AG09319 (cell line): ENCODE data around the gene C1orf174.

ENCODE experiments used
- DNase-seq: peaks from one replicate; pipeline ENCODE4 v3.0.0-alpha.2; 2010; ENCODE audit warnings: low read depth; ENCODE audit errors: extremely low read depth
- CTCF ChIP-seq: IDR thresholded peaks from 2 replicates; pipeline ENCODE4 v1.5.1; 2011; ENCODE audit warnings: low read depth, mild to moderate bottlenecking, inconsistent platforms, low read length, moderate library complexity

Gene C1orf174

GRCh38 chr1:3850857-3851256 is 49.2 kb downstream of the C1orf174 start:
- TF ChIP-seq CTCF: no peak
- DNase-seq: no peak

- no peak for TF ChIP-seq CTCF
- DNase-seq: no peak
Observed at GRCh38 chr1:3847081-3847480, 53.0 kb downstream of the C1orf174 start.

GRCh38 chr1:3846541-3846940 is 53.5 kb downstream of the C1orf174 start:
- no peak for DNase-seq
- TF ChIP-seq CTCF: no peak

GRCh38 chr1:3842912-3843311 is 57.2 kb downstream of the C1orf174 start:
- no peak for DNase-seq
- no peak for TF ChIP-seq CTCF

- no peak for TF ChIP-seq CTCF
- no peak for DNase-seq
Observed at GRCh38 chr1:3841491-3841890, 58.6 kb downstream of the C1orf174 start.
